Right lobe of liver (tissue), 6 donors: Measurements from ENCODE around the gene IRX6. TPM values are rescaled to one million over a fixed set of nuclear protein-coding genes. Genes with fewer than 3 reads are reported as not detected.

ENCODE experiments used
- ATAC-seq, 4 donors: fragments of 200-7000 bp; cut with Tn5 transposase; one replicate each; pipeline ENCODE4 v1.9.1; 2020; ENCODE audit warnings: mild to moderate bottlenecking in 4 of 4, moderate library complexity in 4 of 4
- DNase-seq, 3 donors: peaks; one replicate each; pipeline ENCODE4 v3.0.0-alpha.2; 2020
- H3K27ac ChIP-seq, 3 donors: fragments of 200-600 bp; one replicate each; pipeline ENCODE4 v1.8.0; 2022
- H3K27me3 ChIP-seq, 2 donors: fragments of 200-600 bp; one replicate each; pipeline ENCODE4 v1.8.0; 2022
- H3K36me3 ChIP-seq, 4 donors: fragments of 200-600 bp; sonication (generic) in 1 of 4; one replicate each; pipeline versions ENCODE4 v1.5.1 to v1.8.0; 2017 to 2022; ENCODE audit warnings: control low read depth in 1 of 4
- H3K4me1 ChIP-seq, 4 donors: fragments of 200-600 bp; sonication (generic) in 1 of 4; one replicate each; pipeline versions ENCODE4 v1.5.1 to v1.8.0; 2017 to 2022; ENCODE audit warnings: control low read depth in 1 of 4
- H3K4me3 ChIP-seq, 3 donors: fragments of 200-600 bp; one replicate each; pipeline ENCODE4 v1.8.0; 2022
- H3K9me3 ChIP-seq, 4 donors: fragments of 200-600 bp; sonication (generic) in 1 of 4; one replicate each; pipeline versions ENCODE4 v1.5.1 to v1.8.0; 2017 to 2022; ENCODE audit warnings: control low read depth in 1 of 4
- POLR2A ChIP-seq: fragments of 450-650 bp; IDR thresholded peaks from one replicate; pipeline ENCODE4 v1.6.1; 2017; ENCODE audit warnings: antibody characterized with exemption, mild to moderate bottlenecking
- WGBS: methylation state at CpG from one replicate; pipeline ENCODE4 v1.1.6; 2018; ENCODE audit warnings: low coverage, low lambda C conversion rate; ENCODE audit not compliant: insufficient coverage; ENCODE audit errors: missing lambda C conversion rate; 5-methylcytosine and 5-hydroxymethylcytosine counted together
- intact Hi-C, 2 donors: fragments of 100-400 bp; cut with DNase I; formaldehyde crosslinking; loops; one replicate each; pipeline versions ENCODE4 v1.11.2 to v1.14.1; 2022
- total RNA-seq, 6 experiments: library from RNA; depleted of rRNA in 2 of 6; stranded (reverse); fragments of >200 nt in 2 of 6; fragmentation: NEBNext Ultra II Directional in 3 of 6; extraction: Animal tissue kit (Norgen Biotek cat#: 25700) in 3 of 6; gene quantifications; one replicate each; pipeline versions ENCODE4 v1.1.0 to v1.2.4, GENCODE V29; 2016 to 2023
- TF ChIP-seq, protein P1 (sequence below), 4 donors: fragments of 200-600 bp in 3 of 4; fragments of 450-650 bp in 1 of 4; IDR thresholded peaks; one replicate each; pipeline versions ENCODE4 v1.5.1 to v1.8.0; 2016 to 2022; ENCODE audit warnings: antibody characterized with exemption in 4 of 4, mild to moderate bottlenecking in 2 of 4
- donor health status: DM: no; HTN: yes; CAD: no.
- donor health status: DM: no; HTN: no; CAD: no.
- donor health status: DM: no; HTN: no; CAD: no.
- donor health status: DM: no; HTN: yes; CAD: no.
- donor health status: DM: no; HTN: yes; CAD: no.

Gene IRX6
- total RNA-seq, 6 experiments from 2014 or later = not detected

DNA sequence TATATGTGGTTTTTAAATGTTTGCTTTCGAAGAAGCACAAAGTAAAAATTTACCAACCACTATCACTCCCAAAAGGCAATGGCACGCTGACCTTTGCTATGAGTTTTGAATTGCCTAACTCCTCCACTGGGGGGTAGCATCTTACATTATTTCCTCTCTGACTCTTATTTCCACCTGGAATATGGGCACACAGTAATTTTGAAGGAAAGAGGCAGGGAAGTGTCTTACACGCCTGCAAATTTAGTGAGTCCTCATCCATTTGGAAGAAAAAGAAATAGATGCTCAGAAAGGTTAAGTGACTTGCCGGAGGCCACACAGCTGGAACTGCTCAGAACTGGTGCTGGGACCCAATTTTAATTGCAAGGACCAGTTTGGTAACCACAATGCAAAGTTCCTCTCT lies 29.9 kb upstream of the IRX6 start:
- no peak for ATAC-seq
- Histone ChIP-seq H3K4me3 (no peak overlapping the region), H3K27ac (no peak overlapping the region), H3K36me3 (no peaks in the 10 kb centered on the region), H3K27me3 (no peaks in the 10 kb centered on the region), H3K9me3 (no peaks in the 10 kb centered on the region), H3K4me1 (no peaks in the 10 kb centered on the region)
- WGBS = 63% methylated on average over 4 of the region's 4 CpGs
- DNase-seq = no peak
- intact Hi-C loops = no loop called here
- TF ChIP-seq, protein P1, sequence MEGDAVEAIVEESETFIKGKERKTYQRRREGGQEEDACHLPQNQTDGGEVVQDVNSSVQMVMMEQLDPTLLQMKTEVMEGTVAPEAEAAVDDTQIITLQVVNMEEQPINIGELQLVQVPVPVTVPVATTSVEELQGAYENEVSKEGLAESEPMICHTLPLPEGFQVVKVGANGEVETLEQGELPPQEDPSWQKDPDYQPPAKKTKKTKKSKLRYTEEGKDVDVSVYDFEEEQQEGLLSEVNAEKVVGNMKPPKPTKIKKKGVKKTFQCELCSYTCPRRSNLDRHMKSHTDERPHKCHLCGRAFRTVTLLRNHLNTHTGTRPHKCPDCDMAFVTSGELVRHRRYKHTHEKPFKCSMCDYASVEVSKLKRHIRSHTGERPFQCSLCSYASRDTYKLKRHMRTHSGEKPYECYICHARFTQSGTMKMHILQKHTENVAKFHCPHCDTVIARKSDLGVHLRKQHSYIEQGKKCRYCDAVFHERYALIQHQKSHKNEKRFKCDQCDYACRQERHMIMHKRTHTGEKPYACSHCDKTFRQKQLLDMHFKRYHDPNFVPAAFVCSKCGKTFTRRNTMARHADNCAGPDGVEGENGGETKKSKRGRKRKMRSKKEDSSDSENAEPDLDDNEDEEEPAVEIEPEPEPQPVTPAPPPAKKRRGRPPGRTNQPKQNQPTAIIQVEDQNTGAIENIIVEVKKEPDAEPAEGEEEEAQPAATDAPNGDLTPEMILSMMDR (IDR thresholded peaks at IDR 0.05) = peak in 1 of 4 donors; percentile 9
- no peak for TF ChIP-seq POLR2A

DNA sequence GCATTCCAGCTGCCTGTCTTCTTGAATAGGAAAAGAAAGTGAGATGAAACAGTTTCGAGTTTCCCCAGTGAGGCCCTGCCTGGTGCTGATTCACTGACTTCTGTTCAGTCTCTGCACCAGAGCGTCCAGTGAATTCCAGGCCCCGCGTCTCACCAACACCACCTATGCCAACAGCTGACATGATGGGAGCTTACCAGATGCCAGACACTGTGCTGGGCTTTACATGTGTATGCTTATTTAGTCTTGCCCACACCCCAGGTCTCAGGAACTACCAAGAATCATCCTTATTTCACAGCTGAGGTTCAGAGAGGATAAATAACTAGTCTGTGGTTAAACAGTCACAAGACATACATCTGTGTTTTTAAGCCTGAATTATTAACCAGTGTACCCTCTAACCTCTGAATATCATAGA lies 29.1 kb upstream of the IRX6 start:
- no peaks in the 10 kb centered on the region for H3K4me1 ChIP-seq
- 69% methylated on average over 4 of the region's 4 CpGs for WGBS
- intact Hi-C loops = no loop called here
- no peaks in the 10 kb centered on the region for H3K36me3 ChIP-seq
- no peaks in the 10 kb centered on the region for H3K27me3 ChIP-seq
- ATAC-seq (no peak), DNase-seq (no peak)
- TF ChIP-seq POLR2A = no peak
- TF ChIP-seq, protein P1 (IDR thresholded peaks at IDR 0.05) = no peak
- no peak overlapping the region for H3K4me3 ChIP-seq
- H3K27ac ChIP-seq = no peak overlapping the region
- no peaks in the 10 kb centered on the region for H3K9me3 ChIP-seq

DNA sequence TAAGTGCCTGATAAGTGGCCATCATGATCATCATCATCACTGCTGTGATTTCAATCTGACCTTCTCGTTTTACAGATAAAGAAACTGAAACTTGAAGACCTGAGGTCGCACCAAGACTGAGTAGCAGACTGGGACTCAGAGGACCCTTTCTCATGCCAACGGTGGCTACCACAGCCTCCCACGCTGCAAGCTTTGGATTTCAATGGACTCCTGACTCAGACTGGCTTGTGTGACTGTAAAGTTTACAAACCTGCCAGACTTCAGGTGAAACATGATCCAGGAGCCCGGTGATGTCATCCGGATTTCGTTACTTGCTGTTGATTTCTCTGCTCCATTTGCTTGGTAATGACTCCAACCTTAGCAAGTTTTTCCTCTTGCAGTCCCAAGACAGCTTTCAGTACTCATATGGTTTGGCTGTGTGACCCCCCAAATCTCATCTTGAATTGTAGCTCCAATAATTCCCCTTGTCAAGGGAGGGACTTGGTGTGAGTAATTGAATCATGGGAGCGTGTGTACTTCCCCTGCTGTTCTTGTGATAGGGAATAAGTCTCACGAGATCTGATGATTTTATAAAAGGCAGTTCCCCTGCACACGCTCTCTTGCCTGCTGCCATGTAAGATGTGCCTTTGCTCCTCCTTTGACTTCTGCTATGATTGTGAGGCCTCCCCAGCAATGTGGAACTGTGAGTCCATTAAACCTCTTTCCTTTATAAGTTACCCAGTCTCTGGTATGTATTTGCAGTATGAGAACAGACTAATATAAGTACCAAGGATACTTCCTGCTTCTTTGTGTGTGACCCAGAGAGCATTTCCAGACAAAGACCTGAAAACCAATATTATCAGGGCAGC lies 26.7 kb upstream of the IRX6 start:
- Histone ChIP-seq H3K4me3 (no peak overlapping the region), H3K27ac (no peak overlapping the region), H3K36me3 (no peaks in the 10 kb centered on the region), H3K27me3 (no peaks in the 10 kb centered on the region), H3K9me3 (no peaks in the 10 kb centered on the region), H3K4me1 (no peaks in the 10 kb centered on the region)
- TF ChIP-seq, protein P1 (IDR thresholded peaks at IDR 0.05) = no peak
- TF ChIP-seq POLR2A = no peak
- intact Hi-C loops = no loop called here
- ATAC-seq (no peak), DNase-seq (no peak)
- WGBS = 59% methylated on average over 8 of the region's 10 CpGs

DNA sequence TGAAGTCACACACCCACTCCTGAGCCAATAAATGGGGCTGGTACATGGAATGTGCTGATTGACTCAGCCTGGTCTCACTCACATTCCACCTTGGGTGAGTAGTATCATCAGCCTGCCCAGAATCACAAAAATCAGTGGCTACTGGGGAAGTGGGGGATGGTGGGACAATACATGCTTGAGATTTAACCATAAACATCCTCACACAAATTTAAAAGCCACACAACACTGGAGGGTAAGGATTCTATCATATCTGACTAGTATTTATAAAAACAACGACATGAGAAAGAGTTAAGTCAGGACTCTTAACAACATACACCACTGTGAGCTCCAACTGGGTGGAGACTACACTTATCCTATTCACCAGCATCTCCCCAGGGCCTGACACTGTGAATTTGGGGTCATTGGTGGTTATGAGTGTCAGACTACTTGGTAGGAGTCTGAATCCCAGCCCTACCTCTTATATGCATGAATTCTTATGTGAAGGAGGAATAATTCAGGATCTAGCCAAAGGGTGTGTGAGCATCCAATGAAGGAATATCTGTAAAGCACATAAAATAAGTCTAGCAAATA lies 26.0 kb upstream of the IRX6 start:
- H3K27ac ChIP-seq = no peak overlapping the region
- H3K27me3 ChIP-seq = no peaks in the 10 kb centered on the region
- no peak for TF ChIP-seq POLR2A
- ATAC-seq = no peak
- no peaks in the 10 kb centered on the region for H3K36me3 ChIP-seq
- no peak overlapping the region for H3K4me3 ChIP-seq
- 20% methylated on average over 1 of the region's 1 CpG for WGBS
- intact Hi-C loops = no loop called here
- DNase-seq = no peak
- no peaks in the 10 kb centered on the region for H3K9me3 ChIP-seq
- H3K4me1 ChIP-seq = no peaks in the 10 kb centered on the region

DNA sequence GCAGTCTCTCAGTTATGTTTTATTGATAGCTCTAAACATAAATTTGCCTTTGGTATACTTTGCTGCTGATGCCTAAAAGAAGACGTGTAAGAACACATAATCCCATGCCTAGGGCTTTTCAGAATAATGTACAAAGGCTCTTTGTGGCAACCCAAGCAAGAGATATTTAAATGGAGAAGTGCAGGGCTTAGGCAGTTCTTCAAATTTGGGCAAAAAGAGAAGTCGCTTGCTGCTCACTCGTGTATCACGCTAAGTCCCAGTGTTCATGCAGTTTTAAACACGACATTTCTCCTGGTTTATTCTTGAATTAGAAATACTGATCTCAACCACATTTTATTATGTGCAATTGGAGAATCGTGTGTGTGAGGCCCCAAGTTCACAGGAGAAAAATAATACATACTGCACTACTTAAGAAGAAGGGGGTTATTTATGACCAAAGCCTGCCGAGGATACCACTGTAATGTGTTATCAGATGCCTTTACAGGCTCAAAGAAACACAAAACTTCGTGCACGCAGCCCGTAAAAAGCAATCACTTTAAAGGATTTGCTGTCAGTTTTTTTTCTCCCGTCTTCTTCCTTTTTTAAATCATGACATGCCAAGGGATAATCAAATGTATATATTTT lies 22.5 kb upstream of the IRX6 start:
- no peak for ATAC-seq
- intact Hi-C loops = no loop called here
- no peaks in the 10 kb centered on the region for H3K27me3 ChIP-seq

More for the DNA sequence above, 22.5 kb upstream of the IRX6 start:
- no peak for DNase-seq
- H3K4me3 ChIP-seq = no peak overlapping the region
- H3K36me3 ChIP-seq = no peaks in the 10 kb centered on the region
- TF ChIP-seq POLR2A = no peak
- TF ChIP-seq, protein P1 (IDR thresholded peaks at IDR 0.05) = no peak
- no peaks in the 10 kb centered on the region for H3K9me3 ChIP-seq
- WGBS = 39% methylated on average over 11 of the region's 11 CpGs
- H3K4me1 ChIP-seq = no peaks in the 10 kb centered on the region
- no peak overlapping the region for H3K27ac ChIP-seq
